GM18858 (cell line): Measurements from ENCODE around the gene MRPL33.

Source experiments
- ATAC-seq: cut with Tn5 transposase; IDR thresholded peaks from one replicate; pipeline ENCODE4 v1.9.1; 2021; ENCODE audit not compliant: unreplicated experiment

The MRPL33 gene

DNA sequence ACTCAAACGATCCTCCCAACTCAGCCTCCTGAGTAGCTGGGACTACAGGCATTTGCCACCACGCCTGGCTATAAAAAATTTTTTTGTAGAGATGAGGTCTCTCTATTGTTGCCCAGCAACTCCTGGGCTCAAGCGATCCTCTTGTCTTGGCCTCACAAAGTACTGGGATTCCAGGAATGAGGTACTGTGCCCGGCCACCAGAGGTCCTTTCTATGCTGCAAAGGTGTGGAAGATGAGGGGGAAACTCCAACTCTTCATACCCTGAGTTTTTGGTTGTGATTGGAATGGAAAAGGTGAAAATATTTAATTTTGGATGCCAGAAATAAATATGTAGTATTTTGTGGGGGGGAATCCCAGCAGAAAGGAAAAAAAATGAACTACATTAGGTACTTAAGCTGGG, 36.0 kb downstream of the MRPL33 start:
- no peak for ATAC-seq

- no peak for ATAC-seq
Observed at GRCh38 chr2:27808418-27808817, 36.9 kb downstream of the MRPL33 start.

- no peak for ATAC-seq
Observed at GRCh38 chr2:27808984-27809383, 37.5 kb downstream of the MRPL33 start.

GRCh38 chr2:27809761-27810241, 38.3 kb downstream of the MRPL33 start:
- ATAC-seq, result no peak

DNA sequence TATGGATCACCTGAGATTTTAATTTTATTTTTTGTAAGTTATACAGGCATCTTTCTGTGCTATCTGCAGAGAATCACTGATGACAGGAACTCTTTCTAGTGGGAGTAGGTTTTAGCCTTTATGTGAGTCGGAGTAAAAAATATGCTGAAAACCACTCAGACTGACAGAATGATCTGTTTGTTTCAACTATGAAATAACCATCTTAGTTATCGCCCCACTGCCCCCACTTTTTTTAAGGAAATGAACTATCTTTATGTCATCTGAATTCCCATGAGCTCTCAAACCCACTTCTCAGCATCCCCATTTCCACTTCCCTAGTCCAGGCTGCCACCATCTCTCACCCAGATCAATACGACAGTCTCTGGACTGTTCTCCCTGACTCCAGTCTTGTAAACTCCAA, 38.9 kb downstream of the MRPL33 start:
- ATAC-seq, result no peak

DNA sequence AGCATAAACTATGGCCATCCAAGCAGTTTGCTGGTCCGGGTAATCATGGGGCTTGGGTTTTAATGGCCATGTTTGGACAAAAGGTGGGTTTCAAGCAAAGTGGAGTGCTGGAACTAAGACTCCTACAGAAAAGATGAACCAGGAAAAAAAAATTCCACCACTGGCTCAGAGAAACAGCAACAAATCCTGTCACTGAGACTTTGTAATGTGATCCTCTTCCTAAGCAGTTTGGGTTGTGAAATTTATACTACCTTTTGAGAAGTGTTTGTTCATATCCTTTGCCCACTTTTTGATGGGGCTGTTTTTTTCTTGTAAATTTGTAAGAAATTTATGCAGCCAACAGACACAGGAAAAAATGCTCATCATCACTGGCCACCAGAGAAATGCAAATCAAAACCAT, 40.2 kb downstream of the MRPL33 start:
- ATAC-seq, result no peak

DNA sequence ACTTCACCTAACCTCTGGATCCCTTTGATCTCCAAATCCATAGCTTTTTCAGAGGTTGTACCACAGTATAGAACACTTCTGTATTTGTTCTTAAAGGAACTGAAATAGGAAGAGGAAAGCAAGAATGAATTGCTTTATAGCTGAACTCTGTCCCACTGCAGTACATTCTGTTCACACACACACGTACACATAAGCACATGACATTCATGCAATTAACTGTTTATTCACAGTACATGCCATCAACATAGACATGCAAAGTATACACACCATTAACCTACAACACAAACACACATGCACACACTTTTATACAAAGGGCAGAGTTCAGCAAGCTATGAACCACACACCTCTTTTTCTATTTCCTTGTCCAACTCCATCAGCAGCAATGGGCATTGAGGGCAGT, 43.2 kb downstream of the MRPL33 start:
- no peak for ATAC-seq

GRCh38 chr2:27815860-27816438, 44.4 kb downstream of the MRPL33 start:
- no peak for ATAC-seq

- no peak for ATAC-seq
Observed at GRCh38 chr2:27822049-27822448, 50.5 kb downstream of the MRPL33 start.

GRCh38 chr2:27823135-27823534, 51.6 kb downstream of the MRPL33 start:
- no peak for ATAC-seq

- ATAC-seq, result no peak
Observed at GRCh38 chr2:27823569-27823968, 52.0 kb downstream of the MRPL33 start.

DNA sequence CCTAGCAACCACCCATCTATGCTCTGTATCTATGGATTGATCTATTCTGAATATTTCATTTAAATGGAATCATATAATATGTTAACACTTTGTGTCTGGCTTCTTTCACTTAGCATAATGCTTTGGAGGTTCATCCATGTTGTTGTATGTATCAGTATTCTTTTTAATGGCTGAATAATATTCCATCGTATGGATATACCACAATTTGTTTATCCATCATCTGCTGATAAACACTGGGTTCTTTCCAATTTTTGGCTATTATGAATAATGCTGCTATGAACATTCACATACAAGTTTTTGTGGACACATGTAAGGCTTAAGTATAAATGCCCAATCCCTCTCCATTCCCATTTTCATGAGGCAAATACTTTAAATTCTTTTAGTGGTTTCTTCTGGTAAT, 52.9 kb downstream of the MRPL33 start:
- no peak for ATAC-seq

GRCh38 chr2:27828305-27828704, 56.8 kb downstream of the MRPL33 start:
- ATAC-seq, result no peak
